Measurements from ENCODE around the gene EFCAB7. TPM values are rescaled to one million over a fixed set of nuclear protein-coding genes. Genes with fewer than 3 reads are reported as not detected.

The EFCAB7 gene
- total RNA-seq, 8 experiments from 2014 or later = 7.9 to 27.9 (median 20.0) TPM

GRCh38 chr1:63524201-63524600 lies 876 bp downstream of the EFCAB7 start:
- in situ Hi-C loops (cut with MboI; ENCODE audit: low pct_unique_long_range_greater_than_20kb in 2 of 9, low sequenced_read_pairs in 9 of 9, unreplicated experiment in 9 of 9) = no loop called here
- WGBS, 10 experiments = 0 to 71% (median 31%) methylated on average over 2 to 3 of the region's 3 CpGs; no CpG with 5 or more reads in 2 of the 10 experiments

DNA sequence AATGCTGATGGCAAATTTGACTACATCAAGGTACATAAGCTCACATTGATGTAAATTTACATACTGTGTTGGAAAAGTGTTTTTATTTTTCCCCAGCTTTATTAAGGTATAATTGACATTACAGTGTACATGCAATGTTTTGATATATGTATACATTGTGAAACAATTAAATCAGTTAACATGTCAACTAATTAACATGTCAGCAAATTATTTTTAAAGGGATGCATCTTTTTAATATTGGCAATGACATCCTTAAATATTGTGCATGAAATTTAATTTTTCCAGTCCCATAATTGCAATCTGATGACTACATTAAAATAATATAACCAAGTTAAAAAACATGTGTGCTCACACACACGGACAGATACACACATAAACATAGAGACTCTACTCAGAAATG lies 9.4 kb downstream of the EFCAB7 start:
- H3K4me1 ChIP-seq (replicated peaks in 1 of 2) = no peaks in the 10 kb centered on the region
- 22 to 100% (median 75%) methylated on average over 1 of the region's 1 CpG; no CpG with 5 or more reads in 1 of the 10 experiments for WGBS, 10 experiments
- no peak for ATAC-seq (replicated peaks in 6 of 8)
- in situ Hi-C loops (cut with MboI; ENCODE audit: low pct_unique_long_range_greater_than_20kb in 2 of 9, low sequenced_read_pairs in 9 of 9, unreplicated experiment in 9 of 9) = no loop called here
- no peak overlapping the region for H3K27ac ChIP-seq
- no peak overlapping the region for H3K4me3 ChIP-seq

More at GRCh38 chr1:63524201-63524600, 876 bp downstream of the EFCAB7 start:
- H3K4me3 ChIP-seq = peak overlapping the region; percentile 75 to 90 (median 80)
- H3K27ac ChIP-seq = peak overlapping the region; percentile 92 to 98
- H3K4me1 ChIP-seq (replicated peaks in 1 of 2) = peaks cover 9 to 12% of the 10 kb centered on the region in 2 donors
- no peak for ATAC-seq (replicated peaks in 6 of 8)

DNA sequence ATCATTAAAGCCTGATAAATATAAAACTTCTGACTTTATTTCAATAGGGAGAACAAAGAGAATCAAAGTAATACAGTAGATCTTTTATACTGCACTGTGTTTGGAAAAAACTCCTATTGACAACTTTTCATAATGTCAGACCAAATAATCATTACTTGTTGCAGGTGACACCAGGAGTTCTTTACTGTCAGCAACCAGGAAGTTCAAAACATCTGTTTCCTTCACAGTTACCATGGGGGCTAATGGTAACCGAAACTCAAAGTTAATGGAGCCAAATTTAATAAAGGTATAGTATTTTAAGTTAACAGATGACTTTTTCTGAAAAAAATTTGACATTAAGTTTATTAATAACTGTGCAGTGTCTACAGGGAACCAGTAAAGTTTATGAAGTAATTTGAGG lies 10.6 kb downstream of the EFCAB7 start:
- in situ Hi-C loops (cut with MboI; ENCODE audit: low pct_unique_long_range_greater_than_20kb in 2 of 9, low sequenced_read_pairs in 9 of 9, unreplicated experiment in 9 of 9) = no loop called here
- no peak for ATAC-seq (replicated peaks in 6 of 8)
- Histone ChIP-seq H3K4me1 (replicated peaks in 1 of 2) (no peaks in the 10 kb centered on the region), H3K27ac (no peak overlapping the region), H3K4me3 (no peak overlapping the region)
- WGBS, 10 experiments = 89 to 100% (median 100%) methylated on average over 1 of the region's 1 CpG; no CpG with 5 or more reads in 1 of the 10 experiments

GRCh38 chr1:63534406-63534805 lies 11.1 kb downstream of the EFCAB7 start:
- H3K4me3 ChIP-seq = no peak overlapping the region
- in situ Hi-C loops (cut with MboI; ENCODE audit: low pct_unique_long_range_greater_than_20kb in 2 of 9, low sequenced_read_pairs in 9 of 9, unreplicated experiment in 9 of 9) = no loop called here
- ATAC-seq (replicated peaks in 6 of 8) = no peak
- no peak overlapping the region for H3K27ac ChIP-seq
- H3K4me1 ChIP-seq (replicated peaks in 1 of 2) = no peaks in the 10 kb centered on the region

- Histone ChIP-seq H3K4me1 (replicated peaks in 1 of 2) (no peaks in the 10 kb centered on the region), H3K27ac (no peak overlapping the region), H3K4me3 (no peak overlapping the region)
- in situ Hi-C loops (cut with MboI; ENCODE audit: low pct_unique_long_range_greater_than_20kb in 2 of 9, low sequenced_read_pairs in 9 of 9, unreplicated experiment in 9 of 9) = no loop called here
- ATAC-seq (replicated peaks in 6 of 8) = no peak
- 58 to 97% (median 84%) methylated on average over 2 of the region's 2 CpGs; no CpG with 5 or more reads in 1 of the 10 experiments for WGBS, 10 experiments
Measured at GRCh38 chr1:63537006-63537405, 13.7 kb downstream of the EFCAB7 start.

- Histone ChIP-seq H3K4me3 (no peak overlapping the region), H3K27ac (no peak overlapping the region), H3K4me1 (replicated peaks in 1 of 2) (no peaks in the 10 kb centered on the region)
- WGBS, 10 experiments = 0 to 100% (median 73%) methylated on average over 1 of the region's 1 CpG; no CpG with 5 or more reads in 2 of the 10 experiments
- in situ Hi-C loops (cut with MboI; ENCODE audit: low pct_unique_long_range_greater_than_20kb in 2 of 9, low sequenced_read_pairs in 9 of 9, unreplicated experiment in 9 of 9) = no loop called here
- ATAC-seq (replicated peaks in 6 of 8) = no peak
Measured at GRCh38 chr1:63537940-63538339, 14.6 kb downstream of the EFCAB7 start.

DNA sequence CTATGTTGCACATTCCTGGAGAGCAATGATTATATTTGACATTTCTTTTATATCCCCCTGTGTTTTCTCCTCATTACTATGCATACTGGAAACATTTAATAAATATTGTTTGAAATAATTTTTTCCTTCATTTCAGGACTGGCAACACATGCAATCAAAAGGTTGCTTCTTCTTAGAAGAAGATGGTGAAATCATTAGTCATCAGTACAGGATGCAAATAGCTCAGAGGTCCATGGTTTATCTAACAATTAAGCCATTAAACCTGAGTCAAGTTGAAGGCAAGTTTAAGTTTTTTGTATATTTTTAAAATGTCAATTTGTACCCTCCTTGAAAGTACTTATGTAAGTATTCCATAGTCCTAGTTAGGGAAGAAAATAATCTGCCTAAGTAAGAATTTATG lies 22.5 kb downstream of the EFCAB7 start:
- no peak overlapping the region for H3K27ac ChIP-seq
- H3K4me1 ChIP-seq (replicated peaks in 1 of 2) = no peaks in the 10 kb centered on the region
- no peak overlapping the region for H3K4me3 ChIP-seq
- ATAC-seq (replicated peaks in 6 of 8) = no peak
- in situ Hi-C loops (cut with MboI; ENCODE audit: low pct_unique_long_range_greater_than_20kb in 2 of 9, low sequenced_read_pairs in 9 of 9, unreplicated experiment in 9 of 9) = no loop called here

DNA sequence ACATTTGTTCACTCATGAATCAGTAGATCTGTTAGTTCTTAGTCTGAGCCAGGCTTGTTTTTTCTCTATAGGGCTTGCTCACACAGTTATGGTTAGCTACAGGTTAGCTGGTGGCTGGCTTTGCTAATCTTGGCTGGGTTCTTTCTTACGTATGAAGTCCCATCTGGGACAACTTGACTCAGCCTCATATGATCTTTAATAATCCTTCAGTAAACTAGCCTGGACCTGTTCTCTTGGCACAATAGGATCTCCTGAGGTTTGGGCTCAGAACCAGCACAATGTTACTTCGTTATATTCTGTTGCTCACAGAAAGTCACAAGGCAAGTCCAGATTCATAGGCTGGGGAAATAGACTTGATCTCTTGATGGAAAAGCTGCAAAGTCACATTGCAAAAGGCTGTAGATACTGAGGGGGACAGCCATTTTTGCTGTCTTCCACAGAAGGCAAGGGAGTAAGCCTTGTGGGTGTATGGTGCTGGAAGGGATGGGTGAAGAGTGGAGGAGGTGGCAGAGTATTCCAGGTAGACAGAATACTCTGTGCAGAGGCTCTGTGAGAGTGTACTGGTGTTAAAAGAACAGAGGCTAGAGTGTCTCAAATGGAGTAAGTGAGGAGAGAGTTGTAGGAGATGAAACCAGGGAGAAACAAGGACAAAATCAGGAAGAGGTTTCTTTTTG lies 24.4 kb downstream of the EFCAB7 start:
- WGBS, 10 experiments = 50 to 100% (median 92%) methylated on average over 1 to 2 of the region's 2 CpGs; no CpG with 5 or more reads in 2 of the 10 experiments
- H3K4me1 ChIP-seq (replicated peaks in 1 of 2) = no peaks in the 10 kb centered on the region
- peak in 1 of 8 experiments; percentile 34 for ATAC-seq (replicated peaks in 6 of 8)
- in situ Hi-C loops (cut with MboI; ENCODE audit: low pct_unique_long_range_greater_than_20kb in 2 of 9, low sequenced_read_pairs in 9 of 9, unreplicated experiment in 9 of 9) = no loop called here
- H3K4me3 ChIP-seq = no peak overlapping the region
- no peak overlapping the region for H3K27ac ChIP-seq

- no peak for ATAC-seq (replicated peaks in 6 of 8)
- Histone ChIP-seq H3K4me1 (replicated peaks in 1 of 2) (no peaks in the 10 kb centered on the region), H3K4me3 (no peak overlapping the region), H3K27ac (no peak overlapping the region)
- 57 to 100% (median 81%) methylated on average over 1 to 2 of the region's 2 CpGs for WGBS, 10 experiments
- in situ Hi-C loops (cut with MboI; ENCODE audit: low pct_unique_long_range_greater_than_20kb in 2 of 9, low sequenced_read_pairs in 9 of 9, unreplicated experiment in 9 of 9) = no loop called here
Measured at GRCh38 chr1:63548303-63548702, 25.0 kb downstream of the EFCAB7 start.

- 87 to 100% (median 94%) methylated on average over 3 to 13 of the region's 13 CpGs; no CpG with 5 or more reads in 1 of the 10 experiments for WGBS, 10 experiments
Measured at GRCh38 chr1:63548877-63549276, 25.6 kb downstream of the EFCAB7 start.

GRCh38 chr1:63555480-63555879 lies 32.2 kb downstream of the EFCAB7 start:
- Histone ChIP-seq H3K4me3 (no peak overlapping the region), H3K4me1 (replicated peaks in 1 of 2) (no peaks in the 10 kb centered on the region), H3K27ac (no peak overlapping the region)
- in situ Hi-C loops (cut with MboI; ENCODE audit: low pct_unique_long_range_greater_than_20kb in 2 of 9, low sequenced_read_pairs in 9 of 9, unreplicated experiment in 9 of 9) = no loop called here
- ATAC-seq (replicated peaks in 6 of 8) = no peak

More at GRCh38 chr1:63548877-63549276, 25.6 kb downstream of the EFCAB7 start:
- Histone ChIP-seq H3K4me3 (no peak overlapping the region), H3K4me1 (replicated peaks in 1 of 2) (no peaks in the 10 kb centered on the region), H3K27ac (no peak overlapping the region)
- in situ Hi-C loops (cut with MboI; ENCODE audit: low pct_unique_long_range_greater_than_20kb in 2 of 9, low sequenced_read_pairs in 9 of 9, unreplicated experiment in 9 of 9) = no loop called here
- no peak for ATAC-seq (replicated peaks in 6 of 8)

DNA sequence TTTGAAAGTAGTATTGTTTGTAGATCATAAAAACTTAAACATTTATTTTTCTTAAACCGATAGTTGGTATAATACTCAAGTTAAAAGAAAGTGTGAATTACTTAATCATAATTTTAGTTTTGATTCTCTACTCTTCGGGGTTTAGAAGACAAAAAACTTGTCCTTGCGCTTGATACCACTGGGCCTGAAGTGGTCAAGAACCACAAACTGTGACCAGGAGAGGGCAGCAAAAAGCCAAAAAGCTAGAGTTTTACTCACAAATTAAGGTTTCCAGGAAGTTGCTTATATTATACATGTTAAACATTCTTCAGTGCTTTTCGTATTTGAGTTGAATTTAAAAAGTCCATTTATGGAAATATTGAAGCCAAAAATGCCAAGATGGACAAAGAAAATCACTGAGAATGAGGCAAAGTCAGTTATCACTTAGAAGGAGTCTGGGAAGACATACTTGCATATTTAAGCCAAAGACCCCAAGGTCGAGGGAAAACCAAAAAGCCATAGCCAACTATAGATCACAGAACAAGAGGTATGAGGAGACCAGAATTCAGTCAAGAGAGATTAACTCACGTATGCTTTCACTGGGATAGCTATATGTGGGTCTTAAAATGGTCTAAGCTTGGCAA lies 34.2 kb downstream of the EFCAB7 start:
- ATAC-seq (replicated peaks in 6 of 8) = peak in 3 of 8 experiments; percentile 37 to 63 (median 59)
- WGBS, 10 experiments = 48 to 91% (median 73%) methylated on average over 2 to 6 of the region's 6 CpGs
- Histone ChIP-seq H3K27ac (no peak overlapping the region), H3K4me3 (no peak overlapping the region), H3K4me1 (replicated peaks in 1 of 2) (no peaks in the 10 kb centered on the region)
- in situ Hi-C loops (cut with MboI; ENCODE audit: low pct_unique_long_range_greater_than_20kb in 2 of 9, low sequenced_read_pairs in 9 of 9, unreplicated experiment in 9 of 9) = no loop called here

DNA sequence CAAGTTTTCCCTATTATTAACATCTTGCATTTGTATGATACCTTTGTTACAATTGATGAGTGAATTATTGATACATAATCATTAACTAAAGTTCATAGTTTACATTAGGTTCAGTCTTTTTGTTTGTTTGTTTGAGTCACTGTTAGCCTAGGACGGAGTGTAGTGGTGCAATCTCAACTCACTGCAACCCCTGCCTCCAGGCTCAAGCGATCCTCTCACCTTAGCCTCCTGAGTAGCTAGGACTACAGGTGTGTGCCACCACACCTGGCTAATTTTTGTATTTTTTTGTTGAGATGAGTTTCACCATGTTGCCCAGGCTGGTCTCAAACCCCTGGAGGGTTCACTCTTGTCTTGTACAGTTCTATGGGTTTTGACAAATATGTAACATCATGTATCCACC lies 36.0 kb downstream of the EFCAB7 start:
- in situ Hi-C loops (cut with MboI; ENCODE audit: low pct_unique_long_range_greater_than_20kb in 2 of 9, low sequenced_read_pairs in 9 of 9, unreplicated experiment in 9 of 9) = no loop called here
- WGBS, 10 experiments = 89 to 100% (median 95%) methylated on average over 1 to 2 of the region's 2 CpGs; no CpG with 5 or more reads in 2 of the 10 experiments

DNA sequence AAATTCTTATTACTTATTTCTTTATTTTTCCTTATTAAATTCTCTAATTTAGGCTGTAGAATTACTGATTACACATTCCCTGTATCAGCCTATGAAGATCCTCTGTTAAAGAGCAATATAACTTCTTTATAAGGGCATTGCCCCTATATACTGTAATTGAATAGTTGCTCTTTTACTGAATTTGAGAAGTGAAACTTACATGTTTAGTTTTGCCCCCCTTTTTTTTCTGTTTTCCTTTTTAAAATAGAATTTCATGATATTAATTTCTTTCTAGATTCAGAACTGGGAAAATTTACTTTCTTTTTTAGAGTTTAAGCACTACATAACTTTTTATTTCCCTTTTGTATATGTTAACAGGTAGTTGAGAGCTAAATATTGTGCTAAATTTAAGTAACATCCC lies 40.4 kb downstream of the EFCAB7 start:
- in situ Hi-C loops (cut with MboI; ENCODE audit: low pct_unique_long_range_greater_than_20kb in 2 of 9, low sequenced_read_pairs in 9 of 9, unreplicated experiment in 9 of 9) = no loop called here
- H3K27ac ChIP-seq = no peak overlapping the region
- no peak for ATAC-seq (replicated peaks in 6 of 8)

More for the DNA sequence above, 36.0 kb downstream of the EFCAB7 start:
- no peak overlapping the region for H3K27ac ChIP-seq
- ATAC-seq (replicated peaks in 6 of 8) = no peak
- no peaks in the 10 kb centered on the region for H3K4me1 ChIP-seq (replicated peaks in 1 of 2)
- no peak overlapping the region for H3K4me3 ChIP-seq

More for the DNA sequence above, 40.4 kb downstream of the EFCAB7 start:
- Histone ChIP-seq H3K4me1 (replicated peaks in 1 of 2) (no peaks in the 10 kb centered on the region), H3K4me3 (no peak overlapping the region)
